Stimulated activated CD4-positive, alpha-beta T cell treated with anti-CD3 and anti-CD28 coated beads, Interleukin-1b, Interleukin-23, amount 100 ng/mL, for 48 hours (primary cell): ENCODE data around the gene MYH10.

Experiments used
- DNase-seq: peaks from one replicate; pipeline ENCODE4 v3.0.0-alpha.2; 2020

The MYH10 gene

GRCh38 chr17:8489841-8490240 lies 140.7 kb downstream of the MYH10 start:
- no peak for DNase-seq

GRCh38 chr17:8488901-8489300 lies 141.6 kb downstream of the MYH10 start:
- DNase-seq: no peak

- no peak for DNase-seq
These were observed 142.0 kb downstream of the MYH10 start for GRCh38 chr17:8488491-8488890.

- DNase-seq: no peak
These were observed 142.8 kb downstream of the MYH10 start for GRCh38 chr17:8487743-8488142.

- DNase-seq: no peak
These were observed 143.3 kb downstream of the MYH10 start for GRCh38 chr17:8487130-8487645.

GRCh38 chr17:8485491-8485890 lies 145.0 kb downstream of the MYH10 start:
- DNase-seq: no peak

GRCh38 chr17:8484465-8484864 lies 146.1 kb downstream of the MYH10 start:
- DNase-seq: no peak

- DNase-seq: no peak
These were observed 148.0 kb downstream of the MYH10 start for GRCh38 chr17:8482546-8482945.

GRCh38 chr17:8481703-8482102 lies 148.8 kb downstream of the MYH10 start:
- DNase-seq: no peak

- no peak for DNase-seq
These were observed 149.4 kb downstream of the MYH10 start for GRCh38 chr17:8481089-8481488.

GRCh38 chr17:8480011-8480976 lies 150.2 kb downstream of the MYH10 start:
- DNase-seq: no peak

- no peak for DNase-seq
These were observed 151.0 kb downstream of the MYH10 start for GRCh38 chr17:8479431-8479947.

- DNase-seq: no peak
These were observed 152.6 kb downstream of the MYH10 start for GRCh38 chr17:8477715-8478441.

GRCh38 chr17:8477171-8477570 lies 153.4 kb downstream of the MYH10 start:
- no peak for DNase-seq

- DNase-seq: no peak
These were observed 153.8 kb downstream of the MYH10 start for GRCh38 chr17:8476741-8477140.

GRCh38 chr17:8475781-8476180 lies 154.7 kb downstream of the MYH10 start:
- no peak for DNase-seq

GRCh38 chr17:8475227-8475626 lies 155.3 kb downstream of the MYH10 start:
- DNase-seq: no peak

- no peak for DNase-seq
These were observed 155.7 kb downstream of the MYH10 start for GRCh38 chr17:8474826-8475225.

- no peak for DNase-seq
These were observed 156.9 kb downstream of the MYH10 start for GRCh38 chr17:8473451-8474192.

GRCh38 chr17:8472663-8473062 lies 157.9 kb downstream of the MYH10 start:
- no peak for DNase-seq

- DNase-seq: no peak
These were observed 160.0 kb downstream of the MYH10 start for GRCh38 chr17:8470447-8471047.

- DNase-seq: no peak
These were observed 160.6 kb downstream of the MYH10 start for GRCh38 chr17:8469964-8470363.
